Neural cell (in vitro differentiated cells): Measurements from ENCODE around the gene SYTL4. TPM values are rescaled to one million over a fixed set of nuclear protein-coding genes. Genes with fewer than 3 reads are reported as not detected.

Experiments used
- H2AFZ ChIP-seq: fragments of 200-600, 300-800 bp; sonication (generic), shearing (Covaris generic); 2 replicates; pipeline ENCODE4 v1.6.0; 2014; ENCODE audit warnings: low read depth, mild to moderate bottlenecking, antibody characterized with exemption, low read length, moderate library complexity
- H3F3A ChIP-seq: fragments of 200-600 bp; shearing (Covaris generic); 2 replicates; pipeline ENCODE4 v1.6.1; 2016; ENCODE audit warnings: mild to moderate bottlenecking, moderate library complexity, mixed read lengths, antibody characterized with exemption, low read length; ENCODE audit not compliant: insufficient read depth, poor library complexity, severe bottlenecking
- H3K27ac ChIP-seq: fragments of 200-600, 300-800 bp; sonication (generic), shearing (Covaris generic); 2 replicates; pipeline ENCODE4 v1.5.1; 2014; ENCODE audit warnings: mild to moderate bottlenecking, low read length, moderate library complexity
- H3K27me3 ChIP-seq: fragments of 300-800, 200-600 bp; sonication (generic), shearing (Covaris generic); 2 replicates; pipeline ENCODE4 v1.6.0; 2014; ENCODE audit warnings: mild to moderate bottlenecking, low read depth, low read length, moderate library complexity; ENCODE audit not compliant: insufficient read depth
- H3K36me3 ChIP-seq: fragments of 300-800, 200-600 bp; sonication (generic), shearing (Covaris generic); 2 replicates; pipeline ENCODE4 v1.5.1; 2014; ENCODE audit warnings: mild to moderate bottlenecking, antibody characterized with exemption, low read length, moderate library complexity; ENCODE audit not compliant: insufficient read depth
- H3K4me2 ChIP-seq: fragments of 300-800, 200-600 bp; sonication (generic), shearing (Covaris generic); 2 replicates; pipeline ENCODE4 v1.6.0; 2014; ENCODE audit warnings: mild to moderate bottlenecking, low read length
- H3K4me3 ChIP-seq: fragments of 300-800, 200-600 bp; sonication (generic), shearing (Covaris generic); 2 replicates; pipeline ENCODE4 v1.5.1; 2014; ENCODE audit warnings: mild to moderate bottlenecking, low read length, moderate library complexity
- H3K79me2 ChIP-seq: fragments of 200-600 bp; shearing (Covaris generic); replicated peaks from 2 replicates; pipeline ENCODE4 v1.6.0; 2014; ENCODE audit warnings: mild to moderate bottlenecking, low read length, moderate library complexity; ENCODE audit not compliant: insufficient read depth
- H3K9ac ChIP-seq: fragments of 300-800, 200-600 bp; sonication (generic), shearing (Covaris generic); 2 replicates; pipeline ENCODE4 v1.6.1; 2016; ENCODE audit warnings: mild to moderate bottlenecking, low read length, mixed read lengths
- H3K9me2 ChIP-seq: fragments of 200-600 bp; shearing (Covaris generic); 2 replicates; pipeline ENCODE4 v1.6.1; 2016; ENCODE audit warnings: mild to moderate bottlenecking, low read length, mixed read lengths; ENCODE audit not compliant: insufficient read depth
- H3K9me3 ChIP-seq: fragments of 200-600, 300-800 bp; sonication (generic), shearing (Covaris generic); 2 replicates; pipeline ENCODE4 v1.6.1; 2016; ENCODE audit warnings: mild to moderate bottlenecking, mixed run types, low read length, moderate library complexity, mixed read lengths
- H4K20me1 ChIP-seq: fragments of 200-600 bp; shearing (Covaris generic); 2 replicates; pipeline ENCODE4 v1.6.1; 2016; ENCODE audit warnings: mild to moderate bottlenecking, mixed run types; ENCODE audit not compliant: insufficient read depth
- CTCF ChIP-seq: fragments of 450-650 bp; IDR thresholded peaks from 2 replicates; pipeline ENCODE4 v1.5.1; 2014; ENCODE audit warnings: antibody characterized with exemption, mild to moderate bottlenecking, moderate library complexity; ENCODE audit not compliant: poor library complexity, severe bottlenecking
- EP300 ChIP-seq: fragments of 450-650 bp; conservative IDR thresholded peaks from 2 replicates; pipeline ENCODE4 v1.6.1; 2014; ENCODE audit warnings: antibody characterized with exemption, mild to moderate bottlenecking, moderate library complexity; ENCODE audit not compliant: poor library complexity, severe bottlenecking
- EZH2 ChIP-seq: fragments of 200-600, 300-800 bp; shearing (Covaris generic), sonication (generic); IDR thresholded peaks from 2 replicates; pipeline ENCODE4 v1.6.1; 2014; ENCODE audit warnings: antibody characterized with exemption, low read length, borderline replicate concordance, mild to moderate bottlenecking; ENCODE audit not compliant: insufficient read depth, poor library complexity, severe bottlenecking
- MXI1 ChIP-seq: fragments of 450-650 bp; conservative IDR thresholded peaks from 2 replicates; pipeline ENCODE4 v1.6.1; 2014; ENCODE audit warnings: antibody characterized with exemption, mild to moderate bottlenecking; ENCODE audit not compliant: poor library complexity, severe bottlenecking
- POLR2AphosphoS5 ChIP-seq: IDR thresholded peaks from 2 replicates; pipeline ENCODE4 v1.6.1; 2012
- RAD21 ChIP-seq: fragments of 450-650 bp; conservative IDR thresholded peaks from 2 replicates; pipeline ENCODE4 v1.6.1; 2014; ENCODE audit warnings: antibody characterized with exemption, mild to moderate bottlenecking, moderate library complexity
- REST ChIP-seq: IDR thresholded peaks from 2 replicates; pipeline ENCODE4 v1.6.1; 2012; ENCODE audit warnings: borderline replicate concordance
- SMC3 ChIP-seq: fragments of 450-650 bp; conservative IDR thresholded peaks from 2 replicates; pipeline ENCODE4 v1.6.1; 2014; ENCODE audit warnings: antibody characterized with exemption, mild to moderate bottlenecking, moderate library complexity; ENCODE audit not compliant: poor library complexity
- TAF1 ChIP-seq: IDR thresholded peaks from 2 replicates; pipeline ENCODE4 v1.6.1; 2012; ENCODE audit warnings: low read depth
- polyA plus RNA-seq: library from polyadenylated mRNA; depleted of rRNA; stranded (reverse); fragments of >200 nt; gene quantifications from 2 replicates; pipeline ENCODE4 v1.2.3, GENCODE V29; 2014

The SYTL4 gene
- polyA plus RNA-seq, 1 donor from 2014 or later, result 0.11 TPM

- Histone ChIP-seq H3K27ac (no peak overlapping the region), H3K9ac (no peak overlapping the region), H3F3A (no peaks in the 10 kb centered on the region), H3K36me3 (no peaks in the 10 kb centered on the region), H3K9me3 (no peaks in the 10 kb centered on the region), H2AFZ (no peak overlapping the region), H3K4me2 (no peak overlapping the region), H4K20me1 (no peaks in the 10 kb centered on the region), H3K79me2 (no peaks in the 10 kb centered on the region), H3K4me3 (no peak overlapping the region), H3K27me3 (no peaks in the 10 kb centered on the region), H3K9me2 (no peaks in the 10 kb centered on the region)
- TF ChIP-seq CTCF (no peak), RAD21 (no peak), EZH2 (no peak), TAF1 (no peak), EP300 (no peak)
These were observed 49.0 kb downstream of the SYTL4 start for GRCh38 chrX:100682939-100683338.

- Histone ChIP-seq H3F3A (no peaks in the 10 kb centered on the region), H3K79me2 (no peaks in the 10 kb centered on the region)
- TF ChIP-seq RAD21 (no peak), MXI1 (no peak), TAF1 (no peak), REST (no peak), EP300 (no peak), CTCF (no peak), SMC3 (no peak), POLR2AphosphoS5 (no peak), EZH2 (no peak)
These were observed 50.3 kb downstream of the SYTL4 start for GRCh38 chrX:100681599-100681998.

More at GRCh38 chrX:100681599-100681998, 50.3 kb downstream of the SYTL4 start:
- Histone ChIP-seq H3K9ac (no peak overlapping the region), H3K36me3 (no peaks in the 10 kb centered on the region), H3K4me2 (no peak overlapping the region), H3K27ac (no peak overlapping the region), H3K9me3 (no peaks in the 10 kb centered on the region), H4K20me1 (no peaks in the 10 kb centered on the region), H3K27me3 (no peaks in the 10 kb centered on the region), H2AFZ (no peak overlapping the region), H3K9me2 (no peaks in the 10 kb centered on the region), H3K4me3 (no peak overlapping the region)
